CD4-positive, alpha-beta T cell treated with Interleukin-1 beta for 1 hour (primary cell): ENCODE measurements around the gene ZCCHC7.
"Not testable (repeated sequence)": the region's sequence is repeated elsewhere in the genome, so short reads cannot be mapped to it uniquely, and the experiment has no call there.

Experiments
- DNase-seq, 2 donors: peaks; one replicate each; pipeline ENCODE4 v3.0.0-alpha.2; 2020 to 2022

The ZCCHC7 gene

DNA sequence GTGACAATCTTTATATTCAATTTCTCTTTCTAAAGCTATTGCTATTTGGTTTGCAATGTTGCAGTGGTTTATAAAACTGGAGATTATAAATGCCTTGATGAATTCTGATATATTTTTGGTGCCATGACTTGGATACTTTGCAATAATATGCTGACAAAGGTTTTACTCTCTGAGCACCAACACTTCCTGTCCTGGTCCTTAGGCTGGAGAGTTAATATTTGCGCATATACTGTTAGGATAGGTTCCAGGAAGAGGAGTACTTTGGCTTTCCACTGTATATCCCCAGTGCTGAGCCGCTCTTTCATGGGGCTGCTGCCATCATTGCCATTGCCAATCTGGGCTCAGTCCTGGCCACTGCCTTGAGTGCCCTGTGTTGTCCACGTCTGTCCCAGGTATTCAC is 139.6 kb downstream of the ZCCHC7 start:
- no peak for DNase-seq

DNA sequence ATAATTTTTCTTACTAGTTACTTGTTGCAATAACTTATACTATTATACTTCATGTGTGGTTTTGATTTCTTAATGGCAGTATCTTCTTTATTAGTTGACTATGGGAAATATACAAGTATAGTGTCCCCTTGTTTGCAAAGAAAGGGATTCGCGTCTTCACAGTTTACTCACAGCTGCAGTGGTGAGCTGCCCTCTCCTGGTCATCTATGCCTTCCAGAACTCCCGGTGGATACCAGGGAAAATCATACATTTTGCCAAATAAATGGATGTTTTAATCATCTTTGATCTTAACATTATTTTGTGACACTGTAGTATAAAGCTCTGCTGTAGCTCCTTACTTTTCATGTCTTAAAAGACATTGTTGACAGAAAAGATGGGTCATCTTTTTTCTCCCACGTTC is 142.0 kb downstream of the ZCCHC7 start:
- no peak for DNase-seq

DNA sequence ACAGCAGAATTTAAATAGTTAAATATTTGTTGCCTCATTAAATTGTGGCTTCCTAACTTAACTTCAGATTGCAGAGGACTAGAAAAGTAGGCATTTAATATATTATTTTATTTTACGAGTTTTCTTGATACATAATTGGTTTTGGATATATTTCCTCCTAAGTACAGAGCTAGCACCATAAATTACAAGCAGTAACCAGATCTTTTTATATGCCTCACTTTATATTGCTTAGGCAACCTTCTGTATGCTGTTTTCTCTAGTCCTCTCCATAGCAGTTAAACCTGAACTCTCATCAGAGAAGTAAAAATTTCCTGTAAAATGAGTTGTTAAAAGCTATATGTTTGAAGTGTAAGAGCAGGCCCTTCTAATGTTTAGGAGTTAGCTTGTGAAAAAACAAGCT is 144.2 kb downstream of the ZCCHC7 start:
- DNase-seq, result no peak

DNA sequence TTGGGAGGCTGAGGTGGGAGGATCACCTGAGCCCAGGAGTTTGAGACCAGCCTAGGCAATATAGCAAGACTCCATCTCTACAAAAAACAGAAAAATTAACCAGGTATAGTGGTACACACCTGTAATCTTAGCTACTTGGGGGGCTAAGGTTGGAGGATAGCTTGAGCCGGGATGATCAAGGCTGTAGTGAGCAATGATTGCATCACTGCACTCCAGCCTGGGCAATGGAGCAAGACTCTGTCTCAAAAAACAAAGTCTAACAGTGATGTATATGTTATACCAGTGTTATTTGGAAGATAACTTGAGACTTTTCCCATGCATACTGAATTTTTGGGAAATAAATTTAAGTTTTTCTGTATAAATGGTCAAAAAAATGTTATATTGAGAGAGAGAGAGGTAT is 146.3 kb downstream of the ZCCHC7 start:
- DNase-seq, result no peak

DNA sequence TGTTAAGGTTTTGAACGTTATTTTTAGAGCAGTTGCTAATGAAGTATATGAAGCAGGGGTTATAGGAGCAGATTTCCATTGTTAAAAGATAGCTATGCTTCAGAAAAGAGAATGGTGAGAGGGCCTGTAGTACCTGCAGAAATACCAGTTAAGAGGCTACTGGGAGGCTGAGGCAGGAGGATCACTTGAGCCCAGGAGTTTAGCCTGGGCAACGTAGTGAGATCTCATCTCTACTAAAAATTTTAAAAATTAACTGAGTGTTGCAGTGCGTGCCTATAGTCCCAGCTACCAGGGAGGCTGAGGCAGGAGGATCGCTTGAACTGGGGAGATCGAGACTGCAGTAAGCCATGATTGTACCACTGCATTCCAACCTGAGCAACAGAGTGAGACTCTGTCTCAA is 148.8 kb downstream of the ZCCHC7 start:
- DNase-seq, result no peak

DNA sequence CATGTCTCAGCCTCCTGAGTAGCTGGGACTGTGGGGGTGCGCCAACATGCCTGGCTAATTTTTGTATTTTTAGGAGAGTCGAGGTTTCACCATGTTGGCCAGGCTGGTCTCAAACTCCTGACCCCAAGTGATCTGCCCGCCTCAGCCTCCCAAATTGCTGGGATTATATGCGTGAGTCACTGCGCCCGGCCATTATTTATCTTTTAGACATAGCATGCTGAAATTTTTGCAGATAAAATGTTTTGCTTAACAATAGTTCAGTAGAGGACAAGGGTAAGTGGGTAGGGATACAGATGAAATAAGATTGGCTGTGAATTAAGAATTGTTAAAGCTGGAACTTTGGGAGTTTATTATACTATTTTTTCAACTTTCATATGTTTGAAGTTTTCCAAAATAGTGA is 151.3 kb downstream of the ZCCHC7 start:
- DNase-seq, result no peak

DNA sequence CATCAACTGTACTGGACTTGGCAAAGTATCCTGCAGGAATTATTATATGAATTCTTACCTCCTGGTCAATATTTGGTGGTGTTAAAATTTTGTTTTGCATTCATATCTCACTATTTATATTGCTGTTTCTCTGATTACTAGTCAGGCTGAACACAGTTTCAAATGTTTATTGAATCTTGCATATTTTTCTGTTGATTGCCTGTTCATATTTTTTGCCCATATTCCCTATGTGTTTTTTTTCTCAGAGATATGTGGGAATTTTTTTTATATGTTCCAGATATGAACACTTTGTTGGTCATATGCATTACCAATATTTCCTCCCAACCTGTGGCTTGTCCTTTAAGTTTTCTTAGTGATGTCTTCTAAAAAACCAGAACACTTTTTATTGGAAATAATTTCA is 153.2 kb downstream of the ZCCHC7 start:
- DNase-seq, result no peak

DNA sequence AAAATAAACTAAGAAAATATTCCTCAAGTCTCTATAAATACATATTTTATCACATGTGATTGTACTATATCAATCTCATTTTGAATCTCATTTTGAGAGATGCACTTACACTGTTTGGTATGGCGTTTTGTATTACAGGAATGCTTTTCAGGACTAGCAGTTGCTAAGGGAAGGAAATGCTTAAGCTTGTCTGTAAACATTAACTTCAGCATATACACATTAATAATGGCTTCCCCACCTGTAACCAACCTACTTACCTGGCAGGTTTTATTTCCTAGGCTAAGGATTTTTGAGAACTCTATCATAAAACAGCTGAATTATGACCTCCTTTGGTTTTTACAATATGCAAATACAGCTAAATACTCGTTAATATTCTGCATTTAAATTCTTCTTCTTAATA is 161.2 kb downstream of the ZCCHC7 start:
- DNase-seq, result no peak

DNA sequence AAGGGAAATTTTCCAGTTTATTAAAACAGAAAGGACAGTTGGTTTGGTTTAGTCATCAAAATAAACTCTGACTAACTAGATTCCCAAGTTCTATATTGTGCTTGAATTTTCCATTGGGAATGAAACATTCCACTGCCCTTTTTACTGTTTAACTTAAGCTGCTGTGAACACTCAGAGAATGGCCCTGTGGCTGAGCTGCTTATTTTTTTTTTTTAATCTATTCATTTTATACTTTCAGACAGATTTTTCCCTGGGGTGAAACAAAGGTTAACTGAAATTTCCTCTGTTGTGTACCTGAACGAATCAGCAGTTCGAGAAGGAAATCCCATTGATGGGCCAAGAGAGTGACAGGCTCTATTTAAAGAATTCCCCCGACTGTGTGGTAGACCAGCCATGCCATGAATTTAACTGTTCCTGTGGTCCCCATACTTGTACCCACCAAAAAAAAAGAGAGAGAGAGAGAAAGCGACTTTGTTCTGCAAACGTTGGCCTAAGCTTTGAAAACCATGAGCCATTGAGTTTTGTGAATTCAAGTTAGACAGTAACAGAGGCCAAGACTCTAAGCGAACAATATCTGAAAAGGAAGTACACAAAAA is 163.5 kb downstream of the ZCCHC7 start:
- no peak for DNase-seq

DNA sequence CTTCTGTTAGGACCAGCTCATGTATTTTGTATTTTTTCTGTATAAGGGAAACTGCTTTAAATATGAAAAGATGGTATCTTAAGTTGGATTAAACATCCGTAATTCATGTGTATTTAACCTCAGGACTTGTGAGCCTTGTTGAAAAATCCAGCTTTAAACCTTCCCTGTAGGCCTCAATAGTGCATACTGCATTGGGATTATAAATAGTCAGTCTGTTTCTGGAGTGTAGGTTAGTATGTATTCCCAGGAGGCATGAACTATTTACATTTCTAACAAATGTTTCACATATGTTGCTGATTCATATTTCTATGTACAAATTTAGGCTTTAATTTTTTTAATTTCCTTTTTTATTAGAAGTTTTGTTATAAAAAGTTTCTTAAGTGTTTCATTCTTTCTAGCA is 164.3 kb downstream of the ZCCHC7 start:
- DNase-seq, result no peak

DNA sequence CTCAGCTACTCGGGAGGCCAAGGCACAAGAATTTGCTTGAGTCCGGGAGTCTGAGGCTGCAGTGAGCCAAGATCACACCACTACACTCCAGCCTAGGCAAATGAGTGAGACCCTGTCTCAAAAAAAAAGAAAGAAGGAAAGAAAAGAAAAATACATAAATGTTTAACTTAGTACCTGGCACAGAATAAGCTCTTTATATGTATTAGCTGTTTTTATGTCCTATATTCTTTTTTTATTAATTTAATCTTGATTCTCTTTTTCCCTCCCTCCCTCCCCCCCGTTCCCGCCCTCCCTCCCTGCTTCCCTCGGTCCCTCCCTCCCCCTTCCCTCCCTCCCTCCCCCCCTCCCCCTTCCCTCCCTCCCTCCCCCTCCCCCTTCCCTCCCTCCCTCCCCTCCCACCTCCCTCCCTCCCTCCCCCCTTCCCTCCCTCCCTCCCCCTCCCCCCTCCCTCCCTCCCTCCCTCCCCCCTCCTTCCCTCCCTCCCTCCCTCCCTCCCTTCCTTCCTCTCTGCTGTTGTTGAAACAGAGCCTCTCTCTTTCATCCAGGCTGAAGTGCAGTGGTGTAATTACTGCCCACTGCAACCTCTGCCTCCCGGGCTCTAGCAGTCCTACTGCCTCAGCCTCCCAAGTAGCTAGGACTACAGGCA is 166.3 kb downstream of the ZCCHC7 start:
- DNase-seq, result no peak

DNA sequence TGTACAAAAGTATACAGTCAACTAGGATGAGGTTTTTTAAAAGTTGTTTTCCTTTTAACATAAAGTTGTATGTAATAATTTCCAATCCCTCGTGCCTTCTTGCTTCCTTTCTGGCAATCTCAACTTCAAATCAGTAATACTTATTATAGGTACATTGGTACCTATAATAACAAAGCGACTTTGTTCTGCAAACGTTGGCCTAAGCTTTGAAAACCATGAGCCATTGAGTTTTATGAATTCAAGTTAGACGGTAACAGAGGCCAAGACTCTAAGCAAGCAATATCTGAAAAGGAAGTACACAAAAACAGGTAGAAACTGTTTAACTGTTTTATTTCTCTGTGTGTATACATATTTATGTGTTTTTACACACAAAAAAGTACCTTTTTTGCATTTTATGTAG is 166.9 kb downstream of the ZCCHC7 start:
- no peak for DNase-seq

DNA sequence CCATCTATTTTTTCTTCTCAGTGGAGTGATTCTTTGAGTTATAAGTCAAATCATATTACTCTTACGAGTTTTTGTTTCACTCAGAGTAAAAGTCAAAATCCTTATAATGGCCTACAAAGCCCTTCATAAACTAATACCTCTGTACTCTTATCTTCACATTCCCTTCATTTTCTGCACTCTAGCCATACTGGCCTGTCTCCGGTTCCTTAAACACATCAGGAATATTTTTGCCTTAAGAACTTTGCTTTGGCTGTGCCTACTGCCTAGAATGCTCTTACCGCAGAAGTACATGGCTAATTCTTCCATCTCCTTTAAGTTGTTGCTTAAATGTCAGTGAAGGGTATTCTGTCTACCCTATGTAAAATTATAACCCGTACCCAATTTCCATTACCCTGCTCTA is 169.3 kb downstream of the ZCCHC7 start:
- DNase-seq, result no peak

DNA sequence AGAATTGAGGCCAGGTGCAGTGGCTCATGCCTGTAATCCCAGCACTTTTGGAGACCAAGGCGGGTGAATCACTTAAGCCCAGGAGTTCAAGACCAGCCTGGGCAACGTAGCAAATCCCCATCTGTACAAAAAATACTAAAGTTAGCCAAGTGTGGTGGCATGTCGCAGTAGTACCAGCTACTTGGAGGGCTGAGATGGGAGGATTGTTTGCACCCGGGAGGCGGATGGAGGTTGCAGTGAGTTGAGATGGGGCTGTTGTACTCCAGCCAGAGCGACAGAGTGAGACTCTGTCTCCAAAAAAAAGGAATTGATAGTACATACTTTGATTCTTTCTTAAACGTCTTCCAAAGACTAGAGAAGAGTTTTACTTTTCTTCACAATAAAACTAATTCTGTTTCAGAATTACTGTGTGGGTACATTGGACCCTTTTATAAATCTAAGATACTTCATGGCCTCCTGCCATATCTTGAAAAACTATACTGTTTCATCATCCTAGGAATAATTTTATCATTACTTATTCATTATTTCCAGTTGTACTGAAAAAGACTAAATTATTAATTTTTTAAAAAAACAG is 170.1 kb downstream of the ZCCHC7 start:
- DNase-seq, result no peak

DNA sequence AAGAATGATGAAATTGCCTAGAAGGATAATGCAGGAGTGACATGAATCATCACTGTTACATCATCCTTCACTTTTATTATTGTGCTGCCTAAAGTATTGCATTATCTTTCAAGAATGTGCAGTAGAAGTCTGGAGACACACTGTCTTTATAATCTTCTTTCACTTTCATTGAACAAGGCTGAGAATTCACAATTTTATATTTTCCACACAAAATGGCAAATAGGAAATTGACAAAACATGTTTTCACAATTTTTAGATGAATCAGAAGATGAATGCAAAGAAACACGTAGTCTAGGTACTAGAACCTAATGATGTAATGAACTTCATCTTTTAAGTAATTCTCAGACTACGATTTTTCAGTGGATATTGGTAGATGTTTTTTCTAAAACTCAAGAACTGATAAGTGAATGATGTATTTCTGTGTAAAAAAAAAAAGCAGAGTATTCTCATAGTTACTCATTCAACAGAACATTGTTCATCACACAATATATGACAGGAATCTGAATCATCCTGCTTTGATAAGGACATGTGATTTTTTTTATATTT is 170.6 kb downstream of the ZCCHC7 start:
- no peak for DNase-seq

DNA sequence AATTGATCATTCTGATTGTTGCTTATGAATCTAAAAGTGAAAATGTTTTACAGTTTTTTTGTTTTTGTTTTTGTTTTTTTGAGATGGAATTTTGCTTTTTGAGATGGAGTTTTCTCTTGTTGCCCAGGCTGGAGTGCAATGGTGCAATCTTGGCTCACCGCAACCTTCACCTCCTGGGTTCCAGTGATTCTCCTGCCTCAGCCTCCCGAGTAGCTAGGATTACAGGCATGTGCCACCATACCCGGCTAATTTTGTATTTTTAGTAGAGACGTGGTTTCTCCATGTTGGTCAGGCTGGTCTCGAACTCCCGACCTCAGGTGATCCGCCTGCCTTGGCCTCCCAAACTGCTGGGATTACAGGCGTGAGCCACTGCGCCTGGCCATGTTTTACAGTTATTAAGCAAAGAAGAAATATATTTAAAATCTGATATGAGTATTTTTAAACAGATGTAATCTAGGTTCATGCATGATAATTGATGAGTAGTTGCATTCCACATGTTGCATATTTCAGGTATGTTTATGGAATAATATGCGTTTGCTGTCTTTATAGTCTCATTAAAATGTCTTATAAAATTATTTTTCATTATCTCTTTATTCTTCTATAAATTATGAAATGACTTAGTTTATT is 171.4 kb downstream of the ZCCHC7 start:
- not testable (repeated sequence) for DNase-seq

DNA sequence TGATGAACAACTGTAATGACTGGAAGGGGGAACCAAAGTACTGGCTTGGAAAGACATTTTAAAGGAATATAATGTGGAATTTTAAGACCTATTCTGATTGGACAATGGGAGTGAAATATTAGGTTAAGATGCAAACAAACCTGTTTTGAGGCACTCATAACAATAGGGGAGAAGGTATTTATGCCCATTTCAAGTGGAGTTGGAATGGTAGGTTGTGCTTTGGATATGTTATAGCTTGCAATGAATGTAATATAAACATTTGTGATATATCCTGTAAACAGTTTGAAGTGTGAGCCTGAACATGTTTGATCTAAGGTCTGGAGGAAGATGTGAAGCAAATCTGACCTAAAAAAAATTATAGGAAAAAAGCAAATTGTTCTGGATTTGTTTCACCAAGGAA is 172.5 kb downstream of the ZCCHC7 start:
- DNase-seq, result no peak

DNA sequence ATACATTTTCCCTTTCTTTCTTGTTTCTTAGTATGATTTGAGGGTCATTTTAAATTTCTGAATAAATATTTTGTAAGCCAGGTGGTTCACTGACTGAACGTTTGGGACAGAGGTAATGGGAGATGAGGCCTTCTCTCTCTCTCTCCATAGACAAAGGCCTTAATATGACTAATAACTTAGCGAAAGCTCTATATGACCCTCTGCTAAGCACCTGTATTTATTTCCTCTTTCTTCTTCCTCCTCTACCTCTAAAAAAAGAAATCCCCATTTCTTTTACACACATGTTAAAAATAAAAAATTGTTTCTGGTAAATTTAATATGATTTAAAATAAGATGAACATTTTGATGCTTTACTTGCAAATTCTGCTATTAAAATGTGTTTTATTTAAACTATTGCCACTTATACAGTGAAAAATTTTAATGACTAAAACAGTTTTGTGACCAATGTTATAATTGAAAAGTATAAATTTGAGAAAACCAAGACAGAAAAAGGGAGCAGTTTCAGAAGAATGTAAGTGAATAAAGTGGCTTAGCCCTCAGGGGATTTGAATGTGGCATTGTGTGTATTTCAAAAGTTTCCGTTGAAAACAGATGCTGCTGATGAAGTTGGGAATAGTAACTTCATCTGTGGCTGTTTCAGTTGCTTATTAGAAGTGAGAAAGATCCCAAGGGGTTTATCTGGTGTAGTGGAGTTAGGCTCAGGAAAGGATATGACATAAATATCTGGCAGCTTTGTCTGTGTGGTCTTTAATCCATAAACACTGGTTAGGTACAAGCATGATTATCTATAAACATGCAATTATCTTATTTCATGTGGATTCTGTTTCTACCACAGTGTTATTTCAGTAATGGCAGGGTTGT is 173.5 kb downstream of the ZCCHC7 start:
- no peak for DNase-seq

DNA sequence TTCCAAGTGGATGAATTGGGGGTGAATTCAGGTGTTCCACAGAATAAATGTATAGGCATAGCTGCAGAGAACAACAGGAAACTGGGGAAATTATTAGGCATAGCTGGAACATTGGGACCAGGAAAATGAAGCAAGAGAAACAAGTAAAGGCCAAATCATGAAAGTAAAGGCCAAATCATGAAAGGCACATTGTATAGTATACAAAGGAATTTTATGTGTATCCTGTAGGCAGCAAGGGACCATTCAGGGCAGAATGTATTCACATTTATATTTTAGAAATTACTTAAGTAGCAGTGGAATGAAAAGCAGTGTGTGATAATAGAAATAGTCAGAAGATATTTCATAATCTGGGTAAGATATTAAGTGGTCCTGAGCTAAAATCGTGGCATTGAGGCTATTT is 174.8 kb downstream of the ZCCHC7 start:
- no peak for DNase-seq

DNA sequence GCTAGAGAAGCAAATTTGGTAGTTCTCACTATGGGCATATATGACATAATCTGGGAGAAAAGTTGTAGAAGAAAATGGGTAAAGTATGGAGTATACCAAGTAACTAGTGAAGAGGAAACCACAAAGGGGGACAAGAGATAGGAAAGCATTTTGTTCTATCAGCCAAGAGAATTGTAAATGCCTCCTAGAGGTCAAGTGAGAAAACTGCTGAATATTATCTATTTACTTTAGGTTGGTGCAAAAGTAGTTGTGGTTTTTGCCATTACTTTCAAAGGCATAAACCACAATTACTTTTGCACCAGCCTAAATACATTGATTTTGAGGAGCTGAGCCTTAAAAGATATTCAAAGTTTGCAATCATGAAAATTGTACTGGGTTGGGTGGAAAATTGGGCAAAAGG is 175.4 kb downstream of the ZCCHC7 start:
- DNase-seq, result no peak

DNA sequence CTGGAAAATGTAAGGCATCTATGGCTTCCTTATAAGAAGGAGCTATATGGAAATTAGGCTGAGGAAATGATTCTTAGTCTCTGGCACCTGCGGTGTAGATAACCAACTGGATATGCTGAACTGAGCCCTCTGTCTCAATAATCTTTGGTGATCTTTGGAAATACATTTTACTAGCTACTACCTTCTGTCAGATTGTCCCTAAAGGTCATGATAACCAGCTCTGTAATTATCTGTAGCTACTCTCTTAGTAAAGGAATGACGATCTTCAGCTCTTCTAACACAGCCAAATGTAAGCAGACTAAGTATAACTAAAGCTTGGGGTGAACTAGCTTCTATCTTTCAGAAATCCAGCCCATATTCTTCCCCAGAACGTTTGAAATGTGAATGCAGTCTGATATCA is 177.2 kb downstream of the ZCCHC7 start:
- no peak for DNase-seq

DNA sequence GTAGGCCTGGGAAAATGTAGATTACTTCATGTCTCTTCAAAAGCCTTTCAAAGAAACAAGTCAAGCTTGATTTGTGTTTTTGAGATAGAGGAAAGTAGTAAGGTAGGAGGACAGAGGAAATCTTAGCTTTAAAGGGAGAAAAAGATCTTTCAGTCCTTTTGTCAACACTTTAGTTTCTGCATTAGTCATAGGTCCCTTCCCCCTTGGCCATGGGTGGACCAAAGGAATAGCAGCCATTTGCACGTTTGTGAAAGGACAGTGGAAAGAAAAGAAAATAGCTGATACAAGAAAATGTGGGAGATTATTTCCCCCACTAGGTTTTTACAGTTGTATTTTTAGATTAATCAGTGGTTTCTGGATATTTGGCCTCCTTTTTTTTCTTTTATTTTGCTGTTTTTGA is 180.2 kb downstream of the ZCCHC7 start:
- no peak for DNase-seq
